ENCODE measurements around the gene KRT6B.

DNA sequence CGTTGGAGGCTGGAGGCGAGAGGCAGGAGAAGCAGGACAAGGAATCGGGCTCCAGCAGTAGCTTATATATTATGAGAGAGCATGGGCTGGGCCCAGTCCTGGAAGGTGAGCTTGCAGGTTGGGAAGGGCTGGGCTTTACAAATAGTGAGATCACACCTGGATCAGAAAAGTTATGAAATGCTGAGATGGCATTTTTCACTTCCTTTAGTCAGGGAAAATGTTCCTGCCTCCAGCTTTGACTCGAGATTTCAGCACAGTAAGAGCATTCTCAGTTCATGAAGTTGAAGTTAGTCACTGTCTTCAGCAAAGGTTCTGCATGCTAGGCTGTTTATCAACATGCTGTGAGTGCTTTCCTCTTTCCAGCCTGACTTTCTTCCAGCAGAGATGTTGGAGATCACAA is 21.8 kb upstream of the KRT6B start, which contains the start of gene KRT6C:
- TF ChIP-seq, protein P1, sequence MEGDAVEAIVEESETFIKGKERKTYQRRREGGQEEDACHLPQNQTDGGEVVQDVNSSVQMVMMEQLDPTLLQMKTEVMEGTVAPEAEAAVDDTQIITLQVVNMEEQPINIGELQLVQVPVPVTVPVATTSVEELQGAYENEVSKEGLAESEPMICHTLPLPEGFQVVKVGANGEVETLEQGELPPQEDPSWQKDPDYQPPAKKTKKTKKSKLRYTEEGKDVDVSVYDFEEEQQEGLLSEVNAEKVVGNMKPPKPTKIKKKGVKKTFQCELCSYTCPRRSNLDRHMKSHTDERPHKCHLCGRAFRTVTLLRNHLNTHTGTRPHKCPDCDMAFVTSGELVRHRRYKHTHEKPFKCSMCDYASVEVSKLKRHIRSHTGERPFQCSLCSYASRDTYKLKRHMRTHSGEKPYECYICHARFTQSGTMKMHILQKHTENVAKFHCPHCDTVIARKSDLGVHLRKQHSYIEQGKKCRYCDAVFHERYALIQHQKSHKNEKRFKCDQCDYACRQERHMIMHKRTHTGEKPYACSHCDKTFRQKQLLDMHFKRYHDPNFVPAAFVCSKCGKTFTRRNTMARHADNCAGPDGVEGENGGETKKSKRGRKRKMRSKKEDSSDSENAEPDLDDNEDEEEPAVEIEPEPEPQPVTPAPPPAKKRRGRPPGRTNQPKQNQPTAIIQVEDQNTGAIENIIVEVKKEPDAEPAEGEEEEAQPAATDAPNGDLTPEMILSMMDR (IDR thresholded peaks at IDR 0.05), result no peak
- no peak for TF ChIP-seq POLR2A (IDR thresholded peaks at IDR 0.05)
